H1 (cell line): ENCODE measurements around the gene SERPING1. TPM values are rescaled to one million over a fixed set of nuclear protein-coding genes. Genes with fewer than 3 reads are reported as not detected.

Source experiments
- CTCF ChIA-PET: fragments of 300-600 bp; sonication (Branson Sonifier 250); formaldehyde crosslinking; loops from one replicate; lab custom pipeline; 2021; ENCODE audit not compliant: partially characterized antibody; lab: Charles Lee
- POLR2A ChIA-PET: fragments of 300-600 bp; sonication (Branson Sonifier 250); formaldehyde crosslinking; loops from one replicate; lab custom pipeline; 2021; ENCODE audit warnings: inconsistent platforms; ENCODE audit not compliant: partially characterized antibody; lab: Charles Lee
- DNase-seq, 2 experiments: peaks; one replicate each; pipeline versions ENCODE4 v3.0.0 to v3.0.0-alpha.2; 2010 to 2022; ENCODE audit warnings: low spot score in 2 of 2, low read depth in 1 of 2, mixed read lengths in 1 of 2
- FAIRE-seq: peaks from 2 replicates; lab custom pipeline; 2011; peaks lifted over from hg19 to GRCh38; lab: Jason Lieb, UNC
- H2AFZ ChIP-seq: 2 replicates; pipeline ENCODE4 v1.8.1; 2012; ENCODE audit warnings: low read length, inconsistent platforms
- H2AK5ac ChIP-seq: 2 replicates; pipeline ENCODE4 v1.6.1; 2013; ENCODE audit warnings: low read depth, low read length
- H2BK120ac ChIP-seq: replicated peaks from 2 replicates; pipeline ENCODE3; 2013; ENCODE audit warnings: low read depth, low read length, inconsistent platforms
- H2BK12ac ChIP-seq: 2 replicates; pipeline ENCODE4 v1.6.1; 2013; ENCODE audit warnings: low read depth, low read length
- H2BK15ac ChIP-seq: 2 replicates; pipeline ENCODE4 v1.6.1; 2013; ENCODE audit warnings: low read length
- H2BK20ac ChIP-seq: 2 replicates; pipeline ENCODE4 v1.6.1; 2013; ENCODE audit warnings: low read length
- H2BK5ac ChIP-seq: 2 replicates; pipeline ENCODE4 v1.6.1; 2013; ENCODE audit warnings: low read depth, low read length
- H3K14ac ChIP-seq: 2 replicates; pipeline ENCODE4 v1.6.1; 2013; ENCODE audit warnings: inconsistent platforms; ENCODE audit not compliant: insufficient read length
- H3K18ac ChIP-seq: 2 replicates; pipeline ENCODE4 v1.6.1; 2013; ENCODE audit warnings: low read length; ENCODE audit errors: extremely low read depth
- H3K23ac ChIP-seq: 2 replicates; pipeline ENCODE4 v1.6.1; 2013; ENCODE audit warnings: inconsistent platforms; ENCODE audit not compliant: insufficient read length
- H3K23me2 ChIP-seq: 2 replicates; pipeline ENCODE4 v1.6.1; 2013; ENCODE audit warnings: low read depth, low read length
- H3K27ac ChIP-seq: 2 replicates; pipeline ENCODE4 v1.6.1; 2011; ENCODE audit warnings: low read depth, low read length, inconsistent platforms
- H3K27me3 ChIP-seq, 4 experiments: replicated peaks in 1 of 4; 1 replicate in 1 of 4; 2 replicates in 3 of 4; pipeline versions ENCODE4 v1.6.1 to v1.8.1; 2011 to 2013; ENCODE audit warnings: low read length in 3 of 4, mild to moderate bottlenecking in 3 of 4, inconsistent platforms in 2 of 4, mixed read lengths in 2 of 4, moderate library complexity in 1 of 4; ENCODE audit not compliant: control insufficient read depth in 3 of 4, insufficient read depth in 3 of 4; ENCODE audit errors: extremely low read depth in 1 of 4
- H3K36me3 ChIP-seq, 4 experiments: 2 replicates each; pipeline versions ENCODE4 v1.6.1 to v1.8.1; 2011 to 2013; ENCODE audit warnings: mild to moderate bottlenecking in 4 of 4, low read length in 3 of 4, moderate library complexity in 2 of 4, control low read depth in 1 of 4, inconsistent platforms in 1 of 4; ENCODE audit not compliant: insufficient read depth in 4 of 4, control insufficient read depth in 2 of 4
- H3K4ac ChIP-seq: replicated peaks from 2 replicates; pipeline ENCODE3; 2013; ENCODE audit warnings: low read length, low read depth, mixed read lengths, inconsistent platforms; ENCODE audit not compliant: insufficient read length
- H3K4me1 ChIP-seq, 4 experiments: replicated peaks in 1 of 4; 1 replicate in 1 of 4; 2 replicates in 3 of 4; pipeline versions ENCODE4 v1.6.1 to v1.8.1; 2011 to 2013; ENCODE audit warnings: low read length in 3 of 4, inconsistent platforms in 2 of 4, mixed read lengths in 1 of 4; ENCODE audit not compliant: insufficient read depth in 4 of 4, control insufficient read depth in 3 of 4
- H3K4me2 ChIP-seq, 2 experiments: 2 replicates each; pipeline versions ENCODE4 v1.6.1 to v1.8.1; 2011 to 2013; ENCODE audit warnings: low read depth in 2 of 2, low read length in 2 of 2, control low read depth in 1 of 2, inconsistent platforms in 1 of 2, mild to moderate bottlenecking in 1 of 2; ENCODE audit not compliant: insufficient read depth in 1 of 2
- H3K4me3 ChIP-seq, 4 experiments: fragments of 200-600, 300-600 bp in 1 of 4; sonication (generic), shearing (Covaris generic), sonication (Bioruptor Twin) in 1 of 4; 2 replicates each; pipeline versions ENCODE4 v1.5.1 to v1.8.1; 2011 to 2016; ENCODE audit warnings: low read length in 4 of 4, low read depth in 3 of 4, control low read depth in 2 of 4, inconsistent platforms in 2 of 4, mild to moderate bottlenecking in 2 of 4, mixed read lengths in 1 of 4, moderate library complexity in 1 of 4; ENCODE audit not compliant: insufficient read depth in 2 of 4; ENCODE audit errors: extremely low read depth in 1 of 4
- H3K56ac ChIP-seq: replicated peaks from 2 replicates; pipeline ENCODE3; 2013; ENCODE audit warnings: low read depth, mild to moderate bottlenecking, mixed read lengths, low read length, inconsistent platforms; ENCODE audit not compliant: insufficient read length
- H3K79me1 ChIP-seq: 2 replicates; pipeline ENCODE4 v1.6.1; 2013; ENCODE audit warnings: low read depth, low read length, control low read depth
- H3K79me2 ChIP-seq, 2 experiments: 2 replicates each; pipeline versions ENCODE4 v1.6.1 to v1.8.1; 2012 to 2013; ENCODE audit warnings: low read length in 2 of 2, mild to moderate bottlenecking in 2 of 2, inconsistent platforms in 1 of 2; ENCODE audit not compliant: insufficient read depth in 2 of 2, control insufficient read depth in 1 of 2
- H3K9ac ChIP-seq, 4 experiments: replicated peaks in 1 of 4; 1 replicate in 1 of 4; 2 replicates in 3 of 4; pipeline versions ENCODE4 v1.6.1 to v1.8.1; 2011 to 2013; ENCODE audit warnings: low read depth in 3 of 4, low read length in 3 of 4, control low read depth in 2 of 4, mild to moderate bottlenecking in 2 of 4, moderate library complexity in 2 of 4, inconsistent platforms in 1 of 4; ENCODE audit errors: extremely low read depth in 1 of 4
- H3K9me3 ChIP-seq, 2 experiments: 2 replicates each; pipeline versions ENCODE4 v1.6.1 to v1.8.1; 2012 to 2013; ENCODE audit warnings: mild to moderate bottlenecking in 2 of 2, moderate library complexity in 2 of 2, control low read depth in 1 of 2, inconsistent platforms in 1 of 2, low read depth in 1 of 2, low read length in 1 of 2, mixed read lengths in 1 of 2; ENCODE audit not compliant: insufficient read depth in 2 of 2
- H4K20me1 ChIP-seq, 2 experiments: replicated peaks in 1 of 2; 2 replicates each; pipeline versions ENCODE3 to v1.8.1; 2011 to 2013; ENCODE audit warnings: inconsistent platforms in 2 of 2, low read length in 2 of 2, mild to moderate bottlenecking in 1 of 2; ENCODE audit not compliant: insufficient read depth in 2 of 2, control insufficient read depth in 1 of 2
- H4K5ac ChIP-seq: 2 replicates; pipeline ENCODE4 v1.6.1; 2013; ENCODE audit warnings: low read length, low read depth, mixed read lengths, inconsistent platforms; ENCODE audit not compliant: insufficient read length
- H4K8ac ChIP-seq: 2 replicates; pipeline ENCODE4 v1.8.0; 2013; ENCODE audit warnings: mild to moderate bottlenecking, moderate library complexity, low read length, inconsistent platforms; ENCODE audit not compliant: insufficient read depth; ENCODE audit errors: extremely low read depth
- H4K91ac ChIP-seq: replicated peaks from 2 replicates; pipeline ENCODE3; 2013; ENCODE audit warnings: low read length, mixed read lengths, inconsistent platforms; ENCODE audit not compliant: insufficient read length
- EGR1 ChIP-seq: IDR thresholded peaks from 2 replicates; pipeline ENCODE4 v1.6.1; 2011; ENCODE audit warnings: low read depth, low read length, borderline replicate concordance
- EZH2 ChIP-seq: fragments of 200-600 bp; sonication (generic); IDR thresholded peaks from 2 replicates; pipeline ENCODE4 v1.7.1; 2012; ENCODE audit warnings: low read depth, mild to moderate bottlenecking, moderate library complexity, low read length, inconsistent platforms; ENCODE audit not compliant: severe bottlenecking
- KDM4A ChIP-seq: IDR thresholded peaks from one replicate; pipeline ENCODE4 v1.7.1; 2012; ENCODE audit warnings: low read depth, mild to moderate bottlenecking, moderate library complexity, low read length, inconsistent platforms; ENCODE audit not compliant: severe bottlenecking
- POLR2A ChIP-seq, 2 experiments: IDR thresholded peaks; 1 replicate in 1 of 2; 2 replicates in 1 of 2; pipeline ENCODE4 v1.6.1; 2011; ENCODE audit warnings: low read depth in 2 of 2, low read length in 2 of 2, mild to moderate bottlenecking in 2 of 2; ENCODE audit errors: control extremely low read depth in 1 of 2
- POLR2AphosphoS5 ChIP-seq: IDR thresholded peaks from 2 replicates; pipeline ENCODE4 v1.6.1; 2011; ENCODE audit warnings: low read depth, low read length
- SUZ12 ChIP-seq: fragments of 200-600 bp; sonication (generic); IDR thresholded peaks from 2 replicates; pipeline ENCODE4 v1.6.1; 2012; ENCODE audit warnings: mild to moderate bottlenecking, inconsistent platforms, low read length, moderate library complexity, mixed read lengths
- TEAD4 ChIP-seq: IDR thresholded peaks from 2 replicates; pipeline ENCODE4 v1.6.1; 2012; ENCODE audit warnings: low read depth, low read length, inconsistent platforms, mixed read lengths
- WGBS, 2 experiments: shearing (Covaris generic) in 1 of 2; methylation state at CpG; one replicate each; pipeline versions ENCODE4 v1.1.6 to v1.1.7; 2013 to 2015; ENCODE audit warnings: low lambda C conversion rate in 2 of 2, mixed read lengths in 2 of 2, inconsistent platforms in 1 of 2, low coverage in 1 of 2, missing lambda C conversion rate in 1 of 2; ENCODE audit not compliant: insufficient replicate concordance in 2 of 2, insufficient coverage in 1 of 2, insufficient read length in 1 of 2; ENCODE audit errors: extremely low coverage in 1 of 2, missing lambda C conversion rate in 1 of 2; 5-methylcytosine and 5-hydroxymethylcytosine counted together
- polyA plus RNA-seq, 7 experiments: library from polyadenylated mRNA; depleted of rRNA in 3 of 7; stranded (reverse) in 5 of 7; unstranded in 2 of 7; fragments of >200 nt in 5 of 7; fragments of 200-250 nt in 2 of 7; gene quantifications; 1 replicate in 5 of 7; 2 replicates in 1 of 7; 4 replicates in 1 of 7; pipeline versions ENCODE4 v1.2.1 to v1.2.3, GENCODE V29; 2011 to 2013; ENCODE audit warnings: missing spikeins in 2 of 7, mixed read lengths in 2 of 7
- total RNA-seq: library from RNA; stranded (reverse); fragmentation: NEBNext Ultra II Directional; extraction: Animal tissue kit (Norgen Biotek cat#: 25700); gene quantifications from 2 replicates; pipeline ENCODE4 v1.2.1, GENCODE V29; 2021

The SERPING1 gene
- total and polyA plus RNA-seq, 2 of the 8 experiments (the other 6 are each of a cell fraction or from before 2014, with no cell fraction given), result 50.9 to 54.8 TPM

GRCh38 chr11:57547854-57548377 is 49.6 kb upstream of the SERPING1 start:
- Histone ChIP-seq H3K79me1 (no peaks in the 10 kb centered on the region), H4K5ac (no peak overlapping the region), H2AFZ (no peak overlapping the region), H3K4me3 (no peak overlapping the region), H3K79me2 (no peaks in the 10 kb centered on the region), H3K14ac (no peak overlapping the region), H4K8ac (no peak overlapping the region; the same call in 1 of the 2 replicates), H3K9ac (no peak overlapping the region), H3K4ac (no peak overlapping the region), H3K4me1 (peaks cover 0 to 10% (median 8%) of the 10 kb centered on the region in 4 experiments; a peak in 6 of 7 replicates), H4K20me1 (peaks cover 0 to 1% of the 10 kb centered on the region in 2 experiments), H3K9me3 (no peaks in the 10 kb centered on the region), H2BK20ac (no peak overlapping the region), H3K36me3 (peaks cover 2 to 33% (median 14%) of the 10 kb centered on the region in 4 experiments; a peak in 6 of 8 replicates), H3K4me2 (no peak overlapping the region), H2BK12ac (no peak overlapping the region), H2BK120ac (no peak overlapping the region), H3K27me3 (no peaks in the 10 kb centered on the region; a peak in 2 of 7 replicates), H2AK5ac (no peak overlapping the region), H3K56ac (no peak overlapping the region), H3K27ac (no peak overlapping the region), H4K91ac (no peak overlapping the region), H3K18ac (no peak overlapping the region), H3K23me2 (no peaks in the 10 kb centered on the region; the same call in 1 of the 2 replicates), H2BK15ac (no peak overlapping the region), H3K23ac (no peak overlapping the region), H2BK5ac (no peak overlapping the region)
- ChIA-PET POLR2A (interaction anchor here (0.8 to 7.2 kb wide), 9 partner anchors 9 to 100 kb away, joined by 3 to 47 read pairs (median 5); no protein-coding TSS in a partner anchor), CTCF (interaction anchor here (0.7 to 5.5 kb wide), 16 partner anchors 10 to 208 kb away, joined by 3 to 34 read pairs (median 5); partner anchors contain the start of gene UBE2L6)
- FAIRE-seq (no peak), DNase-seq (no peak)
- WGBS, 2 experiments, result 90% methylated on average over 6 of the region's 6 CpGs; no CpG with 5 or more reads in 1 of the 2 experiments
- TF ChIP-seq EGR1, result no peak
- no peak for TF ChIP-seq SUZ12
- no peak for TF ChIP-seq TEAD4
- no peak for TF ChIP-seq EZH2
- TF ChIP-seq KDM4A, result no peak
- TF ChIP-seq POLR2AphosphoS5, result no peak
- no peak for TF ChIP-seq POLR2A (IDR thresholded peaks at IDR 0.05; ENCODE audit: control extremely low read depth in 1 of 2, low read depth in 2 of 2, low read length in 2 of 2)
